ENCODE measurements around the gene PCNT.

PCNT gene

DNA sequence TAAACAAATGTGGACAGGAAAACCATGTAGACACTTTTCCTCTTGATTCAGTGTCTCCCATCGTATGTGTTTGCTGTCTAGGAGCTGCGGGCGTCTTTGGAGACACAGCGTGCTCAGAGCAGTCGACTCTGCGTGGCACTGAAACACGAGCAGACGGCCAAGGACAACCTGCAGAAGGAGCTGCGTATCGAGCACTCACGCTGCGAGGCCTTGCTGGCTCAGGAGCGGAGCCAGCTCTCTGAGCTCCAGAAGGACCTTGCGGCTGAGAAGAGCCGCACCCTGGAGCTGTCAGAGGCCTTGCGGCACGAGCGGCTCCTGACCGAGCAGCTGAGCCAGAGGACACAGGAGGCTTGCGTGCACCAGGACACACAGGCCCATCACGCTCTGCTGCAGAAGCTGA is 107.5 kb downstream of the PCNT start:
- TF ChIP-seq, protein P1, sequence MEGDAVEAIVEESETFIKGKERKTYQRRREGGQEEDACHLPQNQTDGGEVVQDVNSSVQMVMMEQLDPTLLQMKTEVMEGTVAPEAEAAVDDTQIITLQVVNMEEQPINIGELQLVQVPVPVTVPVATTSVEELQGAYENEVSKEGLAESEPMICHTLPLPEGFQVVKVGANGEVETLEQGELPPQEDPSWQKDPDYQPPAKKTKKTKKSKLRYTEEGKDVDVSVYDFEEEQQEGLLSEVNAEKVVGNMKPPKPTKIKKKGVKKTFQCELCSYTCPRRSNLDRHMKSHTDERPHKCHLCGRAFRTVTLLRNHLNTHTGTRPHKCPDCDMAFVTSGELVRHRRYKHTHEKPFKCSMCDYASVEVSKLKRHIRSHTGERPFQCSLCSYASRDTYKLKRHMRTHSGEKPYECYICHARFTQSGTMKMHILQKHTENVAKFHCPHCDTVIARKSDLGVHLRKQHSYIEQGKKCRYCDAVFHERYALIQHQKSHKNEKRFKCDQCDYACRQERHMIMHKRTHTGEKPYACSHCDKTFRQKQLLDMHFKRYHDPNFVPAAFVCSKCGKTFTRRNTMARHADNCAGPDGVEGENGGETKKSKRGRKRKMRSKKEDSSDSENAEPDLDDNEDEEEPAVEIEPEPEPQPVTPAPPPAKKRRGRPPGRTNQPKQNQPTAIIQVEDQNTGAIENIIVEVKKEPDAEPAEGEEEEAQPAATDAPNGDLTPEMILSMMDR (IDR thresholded peaks at IDR 0.05), result no peak

DNA sequence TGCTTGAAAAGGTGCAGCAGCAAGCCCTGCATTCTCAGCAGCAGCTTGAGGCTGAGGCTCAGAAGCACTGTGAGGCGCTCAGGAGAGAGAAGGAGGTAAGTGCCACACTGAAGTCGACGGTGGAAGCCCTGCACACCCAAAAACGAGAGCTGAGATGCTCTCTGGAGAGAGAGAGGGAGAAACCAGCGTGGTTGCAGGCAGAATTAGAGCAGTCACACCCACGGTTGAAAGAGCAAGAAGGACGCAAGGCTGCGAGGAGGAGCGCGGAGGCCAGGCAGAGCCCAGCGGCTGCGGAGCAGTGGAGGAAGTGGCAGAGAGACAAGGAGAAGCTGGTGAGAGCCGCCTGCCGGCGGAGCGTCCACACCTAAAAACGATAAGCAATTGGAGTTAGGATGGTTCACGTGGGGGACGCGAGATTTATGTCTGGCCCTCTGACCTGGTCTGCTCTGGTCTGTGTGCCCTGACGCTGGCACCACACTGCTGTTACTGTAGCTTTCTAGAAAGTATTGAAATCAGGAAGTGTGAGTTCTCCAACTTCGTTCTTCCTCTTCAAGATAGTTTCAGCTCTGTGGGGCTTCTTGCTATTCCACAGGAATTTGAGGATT is 108.0 kb downstream of the PCNT start:
- TF ChIP-seq, protein P1 (IDR thresholded peaks at IDR 0.05), result no peak

DNA sequence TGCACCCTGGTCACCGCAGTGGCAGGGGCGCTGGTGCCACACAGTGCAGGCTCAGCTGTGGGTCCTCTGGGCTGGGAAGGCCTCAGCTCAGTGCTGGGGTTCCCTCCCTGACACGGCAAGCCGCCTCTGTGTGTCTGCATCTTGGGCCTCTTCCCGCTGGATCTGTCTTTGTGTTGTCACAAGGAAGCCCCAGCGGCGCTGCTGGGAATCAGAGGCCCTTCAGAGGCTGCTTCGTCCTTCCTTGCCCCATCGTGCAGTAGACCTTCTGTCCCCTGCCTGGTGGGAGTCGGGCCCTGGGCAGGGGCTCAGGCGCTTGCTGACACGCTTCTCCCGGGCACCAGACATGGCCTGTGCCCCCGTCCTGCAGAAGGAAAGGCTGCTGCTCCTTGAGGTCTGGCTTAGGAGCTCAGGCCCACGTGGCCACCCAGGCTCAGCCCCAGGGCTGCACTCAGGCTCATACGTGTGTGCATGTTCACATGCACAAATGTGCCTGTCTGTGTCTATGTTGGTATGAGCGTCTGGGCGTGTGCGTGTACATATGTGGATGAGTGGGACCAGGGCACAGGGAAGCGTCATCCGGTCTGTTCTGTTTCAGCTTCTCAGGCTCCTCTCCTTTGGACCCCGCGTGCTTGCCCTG is 110.5 kb downstream of the PCNT start:
- TF ChIP-seq, protein P1 (IDR thresholded peaks at IDR 0.05), result no peak

DNA sequence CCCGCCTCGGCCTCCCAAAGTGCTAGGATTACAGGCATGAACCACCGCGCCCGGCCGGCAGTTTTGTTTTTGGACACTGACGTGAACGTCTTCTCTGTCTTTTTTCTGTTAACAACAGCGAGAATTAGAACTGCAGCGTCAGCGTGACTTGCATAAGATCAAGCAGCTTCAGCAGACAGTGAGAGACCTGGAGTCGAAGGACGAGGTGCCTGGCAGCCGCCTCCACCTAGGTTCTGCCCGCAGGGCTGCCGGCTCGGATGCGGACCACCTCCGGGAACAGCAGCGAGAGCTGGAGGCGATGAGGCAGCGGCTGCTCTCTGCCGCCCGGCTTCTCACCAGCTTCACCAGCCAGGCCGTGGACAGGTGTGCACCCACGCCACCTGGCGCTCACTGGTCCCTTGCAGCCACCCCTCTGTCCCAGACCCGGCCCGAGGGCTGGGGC is 111.9 kb downstream of the PCNT start:
- TF ChIP-seq, protein P1 (IDR thresholded peaks at IDR 0.05), result no peak

DNA sequence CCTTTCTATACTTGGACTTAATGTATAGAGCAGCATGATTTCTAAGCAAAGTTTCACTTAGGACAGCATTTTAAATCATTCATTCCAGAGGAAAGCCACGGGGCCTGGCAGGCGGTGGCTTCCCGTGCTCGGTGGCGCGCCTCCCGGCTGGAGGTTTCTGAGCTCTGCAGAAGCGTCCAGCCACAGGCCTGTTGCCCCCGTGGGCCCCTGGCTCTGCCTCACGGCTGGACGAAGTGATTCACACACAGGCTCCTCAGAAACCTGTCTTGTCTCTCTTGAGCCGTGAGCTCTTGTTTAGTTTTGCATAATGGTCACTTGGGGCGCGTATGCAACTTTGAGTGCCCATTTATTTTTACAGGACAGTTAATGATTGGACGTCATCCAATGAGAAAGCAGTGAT is 112.7 kb downstream of the PCNT start:
- TF ChIP-seq, protein P1 (IDR thresholded peaks at IDR 0.05), result no peak

DNA sequence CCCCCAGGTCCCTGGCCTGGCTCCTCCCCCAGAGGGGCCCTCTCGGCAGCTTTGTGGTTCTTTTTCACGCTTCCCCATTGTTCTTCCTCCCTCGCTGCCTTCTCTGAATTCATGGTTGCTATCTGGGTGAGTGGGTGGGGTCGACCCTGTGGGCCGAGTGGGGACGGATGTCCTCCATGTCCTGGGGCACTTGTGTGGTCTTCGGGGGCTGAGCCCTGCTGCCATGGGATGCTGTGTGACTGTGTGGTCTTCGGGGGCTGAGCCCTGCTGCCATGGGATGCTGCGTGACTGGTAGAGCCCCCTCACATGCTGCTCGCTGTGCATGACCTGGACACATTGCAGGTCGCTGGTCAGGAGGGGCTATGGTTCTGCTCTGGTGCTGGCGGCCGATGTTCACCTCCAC is 113.1 kb downstream of the PCNT start:
- TF ChIP-seq, protein P1 (IDR thresholded peaks at IDR 0.05), result no peak

DNA sequence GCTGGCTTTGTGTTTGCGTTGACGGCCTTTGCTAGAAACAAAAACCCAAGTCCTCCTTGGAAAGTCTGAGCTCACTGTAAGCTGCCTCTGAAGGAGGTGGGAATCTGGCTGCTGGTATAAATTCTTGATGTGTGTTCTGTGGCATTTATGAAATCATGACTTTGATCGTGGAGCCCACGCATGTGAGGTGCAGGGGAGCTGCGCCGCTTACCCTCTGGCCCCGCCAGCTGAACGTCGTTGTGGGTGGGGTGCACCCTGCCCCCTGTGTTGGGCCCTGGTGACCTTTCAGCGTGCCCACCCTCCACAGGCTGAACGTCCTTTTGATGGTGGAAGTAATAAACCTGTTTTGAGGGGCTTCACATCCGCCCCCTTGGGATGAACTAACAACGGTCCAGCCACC is 113.6 kb downstream of the PCNT start:
- TF ChIP-seq, protein P1 (IDR thresholded peaks at IDR 0.05), result no peak

All from LNCAP (cell line).